H9 (cell line): Measurements from ENCODE around the gene VIPR2. TPM values are rescaled to one million over a fixed set of nuclear protein-coding genes. Genes with fewer than 3 reads are reported as not detected.

ENCODE experiments used
- DNase-seq: peaks from one replicate; pipeline ENCODE4 v3.0.0-alpha.2; 2017
- H2AFZ ChIP-seq: one replicate; pipeline ENCODE4 v1.6.1; 2013; ENCODE audit warnings: mild to moderate bottlenecking, low read length, control low read depth, moderate library complexity
- H2AK5ac ChIP-seq: 2 replicates; pipeline ENCODE4 v1.6.1; 2013; ENCODE audit warnings: low read length, control low read depth, mixed read lengths; ENCODE audit not compliant: insufficient read length
- H2BK120ac ChIP-seq: one replicate; pipeline ENCODE4 v1.6.1; 2013; ENCODE audit warnings: low read depth, mild to moderate bottlenecking, low read length, control low read depth, inconsistent platforms; ENCODE audit not compliant: poor library complexity, severe bottlenecking
- H2BK12ac ChIP-seq: 2 replicates; pipeline ENCODE4 v1.6.1; 2013; ENCODE audit warnings: low read length, control low read depth, mixed read lengths, low read depth; ENCODE audit not compliant: insufficient read length
- H2BK15ac ChIP-seq: 2 replicates; pipeline ENCODE4 v1.6.1; 2013; ENCODE audit warnings: low read depth, low read length, control low read depth
- H2BK20ac ChIP-seq: one replicate; pipeline ENCODE4 v1.6.1; 2013; ENCODE audit warnings: low read depth, mild to moderate bottlenecking, low read length, control low read depth, inconsistent platforms; ENCODE audit not compliant: poor library complexity, severe bottlenecking
- H2BK5ac ChIP-seq: 2 replicates; pipeline ENCODE4 v1.6.1; 2013; ENCODE audit warnings: low read length, control low read depth, mixed read lengths; ENCODE audit not compliant: insufficient read length
- H3K14ac ChIP-seq: 2 replicates; pipeline ENCODE4 v1.6.1; 2013; ENCODE audit warnings: low read length, control low read depth; ENCODE audit not compliant: insufficient read depth
- H3K18ac ChIP-seq: 2 replicates; pipeline ENCODE4 v1.6.1; 2013; ENCODE audit warnings: low read depth, mild to moderate bottlenecking, mixed read lengths, low read length, control low read depth; ENCODE audit not compliant: insufficient read length
- H3K23ac ChIP-seq: 2 replicates; pipeline ENCODE4 v1.6.1; 2013; ENCODE audit warnings: low read length, control low read depth, mixed read lengths, low read depth; ENCODE audit not compliant: insufficient read length
- H3K23me2 ChIP-seq: 2 replicates; pipeline ENCODE4 v1.6.1; 2013; ENCODE audit warnings: low read depth, mild to moderate bottlenecking, mixed read lengths, low read length, control low read depth; ENCODE audit not compliant: insufficient read length, poor library complexity, severe bottlenecking
- H3K27ac ChIP-seq: 2 replicates; pipeline ENCODE4 v1.5.1; 2013; ENCODE audit warnings: low read length, control low read depth, mixed read lengths, low read depth; ENCODE audit not compliant: insufficient read length
- H3K27me3 ChIP-seq: 2 replicates; pipeline ENCODE4 v1.6.1; 2013; ENCODE audit warnings: low read length, control low read depth, inconsistent platforms; ENCODE audit not compliant: insufficient read depth
- H3K4ac ChIP-seq: 2 replicates; pipeline ENCODE4 v1.6.1; 2013; ENCODE audit warnings: low read depth, mild to moderate bottlenecking, control low read depth, inconsistent platforms, low read length, moderate library complexity
- H3K4me1 ChIP-seq: 2 replicates; pipeline ENCODE4 v1.6.1; 2013; ENCODE audit warnings: low read length, control low read depth, inconsistent platforms; ENCODE audit not compliant: insufficient read depth
- H3K4me2 ChIP-seq: 2 replicates; pipeline ENCODE4 v1.6.1; 2013; ENCODE audit warnings: low read length, control low read depth, mixed read lengths; ENCODE audit not compliant: insufficient read length, insufficient read depth
- H3K56ac ChIP-seq: 2 replicates; pipeline ENCODE4 v1.6.1; 2013; ENCODE audit warnings: low read depth, mild to moderate bottlenecking, mixed read lengths, low read length, control low read depth; ENCODE audit not compliant: insufficient read length
- H3K79me1 ChIP-seq: 2 replicates; pipeline ENCODE4 v1.6.1; 2013; ENCODE audit warnings: low read depth, mild to moderate bottlenecking, moderate library complexity, low read length, control low read depth, inconsistent platforms; ENCODE audit not compliant: insufficient read depth, poor library complexity, severe bottlenecking
- H3K79me2 ChIP-seq: 2 replicates; pipeline ENCODE4 v1.6.1; 2013; ENCODE audit warnings: low read length, control low read depth, inconsistent platforms; ENCODE audit not compliant: insufficient read depth
- H3K9ac ChIP-seq: 2 replicates; pipeline ENCODE4 v1.6.1; 2013; ENCODE audit warnings: low read length, control low read depth, mixed read lengths; ENCODE audit not compliant: insufficient read length; ENCODE audit errors: extremely low read depth
- H3K9me3 ChIP-seq: one replicate; pipeline ENCODE4 v1.6.1; 2013; ENCODE audit warnings: low read depth, low read length, inconsistent platforms; ENCODE audit not compliant: control insufficient read depth
- H3T11ph ChIP-seq: one replicate; pipeline ENCODE4 v1.6.1; 2013; ENCODE audit warnings: mild to moderate bottlenecking, low read length, control low read depth, inconsistent platforms
- H4K20me1 ChIP-seq: one replicate; pipeline ENCODE4 v1.6.1; 2013; ENCODE audit not compliant: control insufficient read depth, insufficient read length, insufficient read depth
- H4K5ac ChIP-seq: 2 replicates; pipeline ENCODE4 v1.6.1; 2013; ENCODE audit warnings: low read depth, mild to moderate bottlenecking, mixed read lengths, low read length, control low read depth; ENCODE audit not compliant: insufficient read length
- H4K8ac ChIP-seq: replicated peaks from 2 replicates; pipeline ENCODE4 v1.6.1; 2013; ENCODE audit warnings: low read length, control low read depth, mixed read lengths, low read depth; ENCODE audit not compliant: insufficient read length
- H4K91ac ChIP-seq: 2 replicates; pipeline ENCODE4 v1.6.1; 2013; ENCODE audit warnings: low read depth, mild to moderate bottlenecking, moderate library complexity, mixed read lengths, low read length, control low read depth; ENCODE audit not compliant: insufficient read length
- H3K27ac Mint-ChIP-seq, 3 experiments: 2 replicates in 2 of 3; 3 replicates in 1 of 3; pipeline ENCODE4 v1.8.0; 2020 to 2021; ENCODE audit warnings: mixed read lengths in 3 of 3, mild to moderate bottlenecking in 1 of 3, moderate library complexity in 1 of 3
- H3K27me3 Mint-ChIP-seq: 2 replicates; pipeline ENCODE4 v1.8.0; 2021; ENCODE audit warnings: low read depth, mild to moderate bottlenecking, moderate library complexity, mixed read lengths
- H3K36me3 Mint-ChIP-seq, 3 experiments: 2 replicates in 2 of 3; 3 replicates in 1 of 3; pipeline ENCODE4 v1.8.0; 2020 to 2021; ENCODE audit warnings: low read depth in 3 of 3, mixed read lengths in 3 of 3; ENCODE audit not compliant: insufficient read depth in 1 of 3
- H3K4me1 Mint-ChIP-seq, 2 experiments: 2 replicates each; pipeline ENCODE4 v1.8.0; 2020; ENCODE audit warnings: mixed read lengths in 2 of 2
- H3K4me3 Mint-ChIP-seq, 2 experiments: 2 replicates in 1 of 2; 3 replicates in 1 of 2; pipeline ENCODE4 v1.8.0; 2020 to 2021; ENCODE audit warnings: mild to moderate bottlenecking in 2 of 2, mixed read lengths in 2 of 2, moderate library complexity in 1 of 2
- H3K9me3 Mint-ChIP-seq, 2 experiments: 2 replicates in 1 of 2; 3 replicates in 1 of 2; pipeline ENCODE4 v1.8.0; 2020; ENCODE audit warnings: mild to moderate bottlenecking in 2 of 2, mixed read lengths in 2 of 2, moderate library complexity in 1 of 2
- WGBS: extraction: QIAGEN DNeasy Blood & Tissue Kit; methylation state at CpG from one replicate; pipeline ENCODE4 v1.1.7; 2013; ENCODE audit warnings: missing lambda C conversion rate, low lambda C conversion rate, mixed read lengths; ENCODE audit not compliant: insufficient read length; ENCODE audit errors: extremely low coverage; 5-methylcytosine and 5-hydroxymethylcytosine counted together
- total RNA-seq: library from RNA; stranded (reverse); gene quantifications from 2 replicates; pipeline ENCODE4 v1.2.1, GENCODE V29; 2021
- TF ChIP-seq, protein P1 (sequence below): fragments of 200-600 bp; sonication (generic); conservative IDR thresholded peaks from 3 replicates; pipeline ENCODE4 v1.8.0; 2021; ENCODE audit warnings: antibody characterized with exemption, mild to moderate bottlenecking

The VIPR2 gene
- total RNA-seq, 1 experiment from 2014 or later, result 1.6 TPM

DNA sequence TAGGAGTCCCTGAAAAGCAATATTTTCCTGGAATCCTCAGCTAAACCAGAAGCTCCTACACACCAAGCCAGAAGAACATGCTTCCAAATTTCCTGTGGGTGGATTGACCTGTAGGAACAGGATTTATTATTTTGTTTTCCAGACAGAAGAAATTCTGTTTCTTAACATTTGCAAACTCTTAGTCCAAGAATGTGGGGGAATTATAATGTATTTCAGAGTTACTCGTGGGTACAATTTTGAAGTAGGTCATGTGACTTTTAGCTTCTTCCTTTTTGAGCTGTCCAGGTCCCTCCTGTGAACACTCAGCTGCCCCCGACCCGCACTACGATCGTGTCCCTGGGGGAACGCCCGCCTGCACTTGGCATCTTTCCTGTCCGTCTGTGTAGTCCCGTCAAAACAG lies 27.7 kb upstream of the VIPR2 start:
- Histone ChIP-seq H2AK5ac (no peak overlapping the region), H3K79me2 (no peaks in the 10 kb centered on the region), H3K4me1 (no peaks in the 10 kb centered on the region), H2BK20ac (no peak overlapping the region), H4K20me1 (peaks cover 2% of the 10 kb centered on the region), H4K8ac (no peak overlapping the region), H3K27ac (no peak overlapping the region), H4K5ac (no peak overlapping the region), H2BK12ac (no peak overlapping the region), H3K23me2 (no peaks in the 10 kb centered on the region), H3K23ac (no peak overlapping the region), H4K91ac (no peak overlapping the region), H2BK120ac (no peak overlapping the region), H2BK15ac (no peak overlapping the region), H3K56ac (no peak overlapping the region), H2AFZ (no peak overlapping the region), H3K9ac (no peak overlapping the region), H3K4ac (no peak overlapping the region), H2BK5ac (no peak overlapping the region), H3K27me3 (no peaks in the 10 kb centered on the region), H3K9me3 (no peaks in the 10 kb centered on the region), H3K18ac (no peak overlapping the region), H3K79me1 (no peaks in the 10 kb centered on the region), H3T11ph (no peak overlapping the region), H3K14ac (no peak overlapping the region), H3K4me2 (no peak overlapping the region)
- Mint-ChIP-seq H3K27me3 (peaks cover 9% of the 10 kb centered on the region), H3K4me3 (no peak overlapping the region), H3K4me1 (no peaks in the 10 kb centered on the region), H3K36me3 (peaks cover 0 to 27% (median 6%) of the 10 kb centered on the region in 3 experiments; a peak in 4 of 7 replicates), H3K27ac (no peak overlapping the region), H3K9me3 (peaks cover 14 to 82% of the 10 kb centered on the region in 2 experiments)
- TF ChIP-seq, protein P1, sequence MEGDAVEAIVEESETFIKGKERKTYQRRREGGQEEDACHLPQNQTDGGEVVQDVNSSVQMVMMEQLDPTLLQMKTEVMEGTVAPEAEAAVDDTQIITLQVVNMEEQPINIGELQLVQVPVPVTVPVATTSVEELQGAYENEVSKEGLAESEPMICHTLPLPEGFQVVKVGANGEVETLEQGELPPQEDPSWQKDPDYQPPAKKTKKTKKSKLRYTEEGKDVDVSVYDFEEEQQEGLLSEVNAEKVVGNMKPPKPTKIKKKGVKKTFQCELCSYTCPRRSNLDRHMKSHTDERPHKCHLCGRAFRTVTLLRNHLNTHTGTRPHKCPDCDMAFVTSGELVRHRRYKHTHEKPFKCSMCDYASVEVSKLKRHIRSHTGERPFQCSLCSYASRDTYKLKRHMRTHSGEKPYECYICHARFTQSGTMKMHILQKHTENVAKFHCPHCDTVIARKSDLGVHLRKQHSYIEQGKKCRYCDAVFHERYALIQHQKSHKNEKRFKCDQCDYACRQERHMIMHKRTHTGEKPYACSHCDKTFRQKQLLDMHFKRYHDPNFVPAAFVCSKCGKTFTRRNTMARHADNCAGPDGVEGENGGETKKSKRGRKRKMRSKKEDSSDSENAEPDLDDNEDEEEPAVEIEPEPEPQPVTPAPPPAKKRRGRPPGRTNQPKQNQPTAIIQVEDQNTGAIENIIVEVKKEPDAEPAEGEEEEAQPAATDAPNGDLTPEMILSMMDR, result no peak
- DNase-seq, result no peak
- no CpG with 5 or more reads among the region's 9 CpGs for WGBS
